ENCODE results near the gene PFKM.

- no peak for TF ChIP-seq HDAC2 (IDR thresholded peaks at IDR 0.05)
- TF ChIP-seq ELF1 (tag; IDR thresholded peaks at IDR 0.05): no peak
- TF ChIP-seq FOS (IDR thresholded peaks at IDR 0.05; ENCODE audit: extremely low read depth, insufficient read length): no peak
- TF ChIP-seq POLR2A (conservative IDR thresholded peaks at IDR 0.05): no peak
- no peak for TF ChIP-seq GABPA (tag; conservative IDR thresholded peaks at IDR 0.05; ENCODE audit: low read depth)
- no peak for TF ChIP-seq SIN3A (IDR thresholded peaks at IDR 0.05; ENCODE audit: borderline replicate concordance in 2 of 2, control insufficient read depth in 1 of 2, low read depth in 2 of 2, low read length in 2 of 2)
- no peak for TF ChIP-seq TBP (optimal IDR thresholded peaks at IDR 0.05; ENCODE audit: low read depth, low read length)
- no peak for TF ChIP-seq DPF2 (IDR thresholded peaks at IDR 0.05)
- no peak for TF ChIP-seq CHAMP1 (IDR thresholded peaks at IDR 0.05)
- TF ChIP-seq GATAD2A (IDR thresholded peaks at IDR 0.05): no peak
- TF ChIP-seq POLR2AphosphoS5 (IDR thresholded peaks at IDR 0.05; ENCODE audit: control insufficient read depth, insufficient read depth, low read depth, low read length): no peak
These were observed 7.9 kb downstream of the PFKM start for GRCh38 chr12:48126953-48127630.
